ACHN (cell line): ENCODE results near the gene EFNA5.
"Not testable (repeated sequence)": the region's sequence is repeated elsewhere in the genome, so short reads cannot be mapped to it uniquely, and the experiment has no call there.

Experiments used
- DNase-seq: peaks from one replicate; pipeline ENCODE4 v3.0.0-alpha.2; 2015
- in situ Hi-C: cut with HindIII; loops from 2 replicates; pipeline ENCODE4 v1.10.0; 2017; ENCODE audit warnings: low sequenced_read_pairs, low pct_ligation_motif_present, low pct_unique_long_range_greater_than_20kb

The EFNA5 gene

DNA sequence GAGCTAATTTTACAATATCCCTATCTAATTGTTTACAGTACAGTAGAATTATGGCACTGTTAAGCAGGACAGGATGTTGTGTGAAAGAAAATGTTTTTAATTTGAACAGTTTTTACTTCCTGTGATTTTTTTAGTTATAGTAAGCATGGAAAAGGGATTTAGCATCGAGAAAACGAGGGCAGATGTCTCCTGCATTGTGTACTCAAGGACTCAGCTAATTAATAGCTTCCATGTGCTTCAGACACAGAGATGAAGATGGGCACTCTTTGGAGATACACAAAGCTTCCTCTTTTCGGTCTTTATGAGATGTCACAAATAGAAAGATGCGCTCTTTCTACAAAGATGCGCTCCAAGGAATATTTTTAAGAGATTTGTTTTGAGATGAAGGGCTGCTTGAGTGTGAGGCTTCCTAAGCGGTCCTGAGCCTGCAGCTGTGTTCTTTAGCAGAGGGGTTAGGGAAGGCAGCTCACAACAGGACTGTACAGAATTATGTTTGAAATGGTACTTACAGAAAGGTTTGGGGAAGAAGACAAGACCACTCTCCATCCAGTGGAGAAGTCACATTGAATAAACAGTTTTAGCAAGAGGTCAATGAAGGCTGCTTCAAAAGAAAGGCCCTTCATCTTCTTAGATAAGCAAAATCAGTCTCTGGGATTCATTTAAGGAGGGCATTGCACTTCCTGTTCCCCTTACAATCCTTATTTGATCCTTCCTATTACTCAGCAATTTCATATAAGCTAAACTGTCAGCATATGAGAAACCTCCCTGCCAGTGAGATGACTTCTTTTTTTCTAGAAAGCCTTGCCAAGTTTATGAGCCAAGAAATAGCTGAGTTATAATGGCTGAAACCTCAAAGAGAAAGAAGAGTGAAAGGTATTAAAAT, 311.5 kb downstream of the EFNA5 start:
- peak; percentile 10 for DNase-seq
- in situ Hi-C loops: no loop called here

DNA sequence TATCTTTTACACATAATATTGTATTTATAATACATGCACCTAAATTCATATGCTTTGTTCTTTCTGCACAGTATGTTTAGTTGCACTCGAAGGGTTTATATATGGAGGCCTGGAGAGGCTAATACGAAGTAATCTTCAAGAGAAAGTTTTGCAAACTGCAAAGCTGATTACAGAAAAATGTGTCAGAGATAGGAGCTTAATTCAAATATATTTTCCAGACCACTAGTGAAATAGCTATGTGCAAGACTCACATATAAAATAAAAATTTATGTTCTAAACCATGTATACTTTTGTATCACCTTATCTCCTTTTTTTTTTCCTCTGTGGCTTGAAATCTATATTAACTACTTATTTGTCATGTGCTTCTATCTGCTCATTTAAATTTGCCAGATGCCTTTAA, 313.8 kb downstream of the EFNA5 start:
- in situ Hi-C loops: no loop called here

GRCh38 chr5:107352576-107352975, 318.2 kb downstream of the EFNA5 start:
- in situ Hi-C loops: no loop called here
- DNase-seq: no peak

More for the DNA sequence above, 313.8 kb downstream of the EFNA5 start:
- DNase-seq: no peak

GRCh38 chr5:107346580-107346979, 324.2 kb downstream of the EFNA5 start:
- DNase-seq, in situ Hi-C loops: not testable (repeated sequence)

- in situ Hi-C loops: no loop called here
- DNase-seq: no peak
Measured at GRCh38 chr5:107342371-107342770, 328.4 kb downstream of the EFNA5 start.

GRCh38 chr5:107341376-107342084, 329.2 kb downstream of the EFNA5 start:
- in situ Hi-C loops: no loop called here
- no peak for DNase-seq

DNA sequence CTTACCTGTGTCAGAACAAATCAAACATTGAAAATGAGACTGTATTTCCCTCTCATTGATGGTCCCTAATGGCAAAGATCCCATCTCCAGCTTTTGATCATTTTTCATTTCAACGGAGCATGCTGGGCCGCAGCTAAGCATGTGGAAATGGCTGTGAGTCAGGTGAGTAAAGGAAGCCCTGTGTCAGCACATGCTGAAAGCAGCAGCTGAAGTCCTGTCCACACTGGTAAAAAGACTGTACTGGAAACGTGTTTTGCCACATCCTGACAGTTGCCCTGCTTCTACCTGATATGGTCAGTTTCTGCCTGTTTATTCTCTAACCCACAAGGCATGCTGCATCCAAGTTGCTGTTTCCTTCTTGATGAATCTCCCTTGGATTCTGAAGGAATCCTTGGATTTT, 330.1 kb downstream of the EFNA5 start:
- in situ Hi-C loops: no loop called here
- DNase-seq: no peak

DNA sequence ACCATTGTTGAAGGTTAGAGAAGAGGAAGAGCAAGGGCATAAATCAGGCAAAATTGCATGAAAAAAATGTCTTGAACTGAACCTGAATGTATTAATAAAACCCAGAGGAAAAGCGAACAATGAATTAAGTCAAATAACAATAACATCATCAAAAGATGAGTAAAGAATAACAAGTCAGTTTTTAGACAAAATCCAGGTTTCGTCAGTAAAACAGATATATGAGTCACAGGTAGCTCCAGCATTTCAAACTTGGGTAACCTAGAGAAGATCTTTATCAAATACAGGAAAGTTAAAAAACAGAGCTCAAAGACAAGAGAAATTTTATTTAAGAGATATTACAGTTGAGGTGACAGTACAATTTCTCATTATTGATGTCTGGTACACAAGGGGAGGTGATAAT, 332.4 kb downstream of the EFNA5 start:
- DNase-seq: no peak
- in situ Hi-C loops: no loop called here

DNA sequence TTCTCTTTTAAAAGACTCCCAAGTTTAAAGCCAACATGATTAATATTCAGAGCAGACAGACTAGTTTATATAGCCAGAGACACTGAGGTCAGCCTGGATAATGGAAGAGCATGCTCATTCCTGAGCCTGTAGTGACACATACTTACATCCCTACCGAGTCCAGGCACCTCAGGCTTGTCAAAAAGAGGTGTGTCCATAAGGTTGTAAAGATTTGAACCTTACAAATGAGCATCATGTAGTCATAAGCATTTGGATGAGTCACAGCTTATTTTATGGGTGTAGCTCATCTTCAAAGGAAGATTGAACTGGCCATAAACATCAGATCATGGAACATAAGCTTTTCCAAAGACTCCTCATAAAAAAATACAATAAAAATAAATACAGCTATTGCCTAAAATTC, 333.5 kb downstream of the EFNA5 start:
- no peak for DNase-seq
- in situ Hi-C loops: no loop called here

- in situ Hi-C loops: no loop called here
- DNase-seq: no peak
Measured at GRCh38 chr5:107331882-107332281, 338.9 kb downstream of the EFNA5 start.

- no peak for DNase-seq
- in situ Hi-C loops: no loop called here
Measured at GRCh38 chr5:107331312-107331711, 339.4 kb downstream of the EFNA5 start.

DNA sequence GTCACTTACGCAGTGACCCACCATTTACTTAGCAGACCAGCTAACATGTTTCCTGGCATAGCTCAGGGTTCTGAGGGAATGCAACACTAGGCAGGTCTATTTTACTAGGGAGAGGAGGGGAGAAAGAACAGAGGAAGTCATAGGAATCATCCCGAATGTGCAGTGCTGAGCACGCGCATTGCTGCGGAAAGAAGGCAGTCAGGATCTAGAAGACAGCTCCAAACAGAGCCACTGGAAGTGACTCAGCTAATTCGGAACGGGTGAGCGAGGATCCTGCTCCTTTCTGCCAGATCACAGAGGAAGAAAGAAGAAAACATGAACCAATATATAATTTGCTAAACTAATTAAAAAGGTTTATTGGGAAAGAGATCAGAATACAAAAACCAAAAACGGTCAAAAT, 339.8 kb downstream of the EFNA5 start:
- no peak for DNase-seq
- in situ Hi-C loops: no loop called here

GRCh38 chr5:107329850-107330249, 340.9 kb downstream of the EFNA5 start:
- in situ Hi-C loops: no loop called here
- no peak for DNase-seq
